Epithelial cell of esophagus (primary cell): ENCODE data around the gene UBR7.

Experiments used
- DNase-seq: peaks from one replicate; pipeline ENCODE4 v3.0.0; 2010; ENCODE audit warnings: low read depth
- H3K4me3 ChIP-seq: 2 replicates; pipeline ENCODE4 v1.5.1; 2011; ENCODE audit warnings: mild to moderate bottlenecking, low read length, control low read depth
- CTCF ChIP-seq: IDR thresholded peaks from 2 replicates; pipeline ENCODE4 v1.5.1; 2011; ENCODE audit warnings: low read depth, mild to moderate bottlenecking, low read length, control low read depth, inconsistent platforms; ENCODE audit not compliant: insufficient read depth; ENCODE audit errors: missing control alignments

UBR7 gene

GRCh38 chr14:93240678-93241000 lies 33.6 kb downstream of the UBR7 start:
- no peak for DNase-seq
- TF ChIP-seq CTCF: no peak
- H3K4me3 ChIP-seq: no peak overlapping the region

GRCh38 chr14:93245764-93246420 lies 38.8 kb downstream of the UBR7 start:
- no peak for DNase-seq
- no peak overlapping the region for H3K4me3 ChIP-seq
- TF ChIP-seq CTCF: no peak

DNA sequence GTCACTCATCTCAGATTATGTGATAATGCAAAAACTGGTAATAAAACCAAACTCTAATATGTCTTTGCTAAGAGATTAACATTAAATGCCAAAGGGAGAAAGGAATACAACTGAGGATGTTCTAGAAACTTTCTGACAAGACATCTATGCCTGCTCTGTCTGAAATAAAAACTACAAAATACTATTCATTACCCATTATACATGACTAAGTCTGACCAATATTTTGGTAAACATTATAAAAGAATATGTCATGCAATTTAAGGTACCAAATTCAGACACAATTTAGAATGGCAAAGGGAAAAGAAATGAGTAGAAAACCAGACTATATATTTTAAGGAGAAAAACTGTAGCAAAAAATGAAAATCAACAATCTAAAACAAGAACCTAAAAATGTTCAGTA lies 39.5 kb downstream of the UBR7 start:
- no peak for TF ChIP-seq CTCF
- DNase-seq: no peak
- H3K4me3 ChIP-seq: no peak overlapping the region

GRCh38 chr14:93249128-93249831 lies 42.2 kb downstream of the UBR7 start:
- no peak for DNase-seq
- H3K4me3 ChIP-seq: no peak overlapping the region
- no peak for TF ChIP-seq CTCF

DNA sequence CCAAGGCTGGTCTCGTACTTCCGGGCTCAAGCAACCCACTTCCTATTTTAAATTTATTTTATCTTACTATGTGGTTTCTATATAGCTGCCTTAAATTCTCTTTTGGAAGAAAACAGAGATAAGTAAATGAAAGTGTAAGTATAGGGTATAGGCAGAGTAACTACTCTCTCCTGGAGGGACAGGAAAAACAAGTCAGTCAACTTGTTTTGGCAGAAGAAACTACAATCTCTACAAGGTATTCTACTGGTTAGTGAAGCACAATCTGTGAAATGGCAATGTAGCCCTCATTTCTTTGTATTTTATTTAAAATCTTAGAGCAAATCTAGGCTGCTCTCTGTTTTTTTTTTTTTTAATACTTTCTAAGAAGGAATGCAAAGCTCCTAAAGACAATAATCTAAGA lies 55.4 kb downstream of the UBR7 start:
- H3K4me3 ChIP-seq: no peak overlapping the region
- DNase-seq: peak; percentile 81
- no peak for TF ChIP-seq CTCF

DNA sequence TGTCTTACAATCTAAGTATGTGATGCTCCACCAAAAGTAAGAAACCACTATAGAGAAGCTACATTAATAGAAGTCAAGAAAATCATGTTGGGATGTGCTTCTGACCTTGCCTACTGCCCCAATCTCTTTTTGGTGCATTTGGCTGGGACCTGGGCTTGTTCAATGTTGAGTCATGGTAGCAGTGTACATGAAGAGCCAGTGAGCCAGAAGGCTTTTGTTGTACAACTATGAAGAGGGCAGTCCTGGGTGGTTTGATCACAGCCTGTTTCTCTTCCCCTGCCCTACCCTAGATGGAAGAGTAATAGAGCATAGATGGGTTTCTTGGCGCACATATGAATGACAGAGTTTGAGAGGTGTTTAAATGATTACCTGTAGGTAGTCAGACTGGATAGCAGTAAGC lies 56.4 kb downstream of the UBR7 start:
- TF ChIP-seq CTCF: no peak
- H3K4me3 ChIP-seq: no peak overlapping the region
- peak; percentile 53 for DNase-seq

DNA sequence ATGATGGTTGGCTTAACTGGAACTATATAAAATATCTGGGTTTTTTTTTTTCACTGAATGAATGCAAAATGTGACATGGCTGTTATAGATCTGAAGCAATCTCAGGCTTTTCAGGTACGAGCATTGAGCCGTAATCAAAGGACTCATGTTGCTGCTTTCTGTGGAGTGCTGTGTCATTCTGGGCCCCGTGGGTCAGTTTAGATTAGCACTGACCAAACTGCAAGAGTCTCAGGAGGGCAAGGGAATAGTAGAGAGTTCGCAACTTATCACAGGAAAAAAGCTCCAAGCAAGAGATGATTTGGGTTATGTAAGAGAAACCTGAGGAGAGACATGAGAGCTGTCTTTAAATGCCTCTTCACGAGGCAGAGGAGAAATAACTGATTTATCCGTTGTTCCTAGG lies 59.1 kb downstream of the UBR7 start:
- no peak overlapping the region for H3K4me3 ChIP-seq
- no peak for TF ChIP-seq CTCF
- no peak for DNase-seq
